CD4-positive, alpha-beta T cell treated with Interleukin-2 at 100 ng/mL for 4 hours (primary cell): ENCODE measurements around the gene PLPP1.
"Not testable (repeated sequence)": the region's sequence is repeated elsewhere in the genome, so short reads cannot be mapped to it uniquely, and the experiment has no call there.

Experiments
- DNase-seq: peaks from one replicate; pipeline ENCODE4 v3.0.0-alpha.2; 2020; ENCODE audit warnings: low spot score

The PLPP1 gene

GRCh38 chr5:55544341-55544740 is 9.6 kb upstream of the PLPP1 start:
- no peak for DNase-seq

GRCh38 chr5:55541056-55541635 is 6.4 kb upstream of the PLPP1 start:
- peak; percentile 55 for DNase-seq

- DNase-seq: peak; percentile 18
These were observed 5.8 kb upstream of the PLPP1 start for GRCh38 chr5:55540525-55540924.

GRCh38 chr5:55540024-55540423 is 5.3 kb upstream of the PLPP1 start:
- DNase-seq: no peak

- DNase-seq: peak; percentile 15
These were observed 3.9 kb upstream of the PLPP1 start for GRCh38 chr5:55538661-55539060.

GRCh38 chr5:55537315-55537714 is 2.6 kb upstream of the PLPP1 start:
- DNase-seq: not testable (repeated sequence)

- DNase-seq: no peak
These were observed 588 bp upstream of the PLPP1 start for GRCh38 chr5:55535199-55535905.

GRCh38 chr5:55533521-55534435 is 986 bp downstream of the PLPP1 start:
- DNase-seq: no peak

- DNase-seq: no peak
These were observed 4.1 kb downstream of the PLPP1 start for GRCh38 chr5:55530669-55531068.

GRCh38 chr5:55524816-55525215 is 9.9 kb downstream of the PLPP1 start:
- no peak for DNase-seq

GRCh38 chr5:55523293-55523692 is 11.5 kb downstream of the PLPP1 start:
- no peak for DNase-seq

- no peak for DNase-seq
These were observed 12.9 kb downstream of the PLPP1 start for GRCh38 chr5:55521881-55522280.

- no peak for DNase-seq
These were observed 14.5 kb downstream of the PLPP1 start for GRCh38 chr5:55520117-55520839.

- DNase-seq: no peak
These were observed 15.9 kb downstream of the PLPP1 start for GRCh38 chr5:55518831-55519390.

GRCh38 chr5:55517804-55518203 is 17.0 kb downstream of the PLPP1 start:
- DNase-seq: no peak

GRCh38 chr5:55511010-55511409 is 23.8 kb downstream of the PLPP1 start:
- no peak for DNase-seq

GRCh38 chr5:55510523-55510880 is 24.3 kb downstream of the PLPP1 start:
- DNase-seq: no peak

- DNase-seq: no peak
These were observed 24.8 kb downstream of the PLPP1 start for GRCh38 chr5:55509796-55510522.

- DNase-seq: no peak
These were observed 25.7 kb downstream of the PLPP1 start for GRCh38 chr5:55509097-55509496.

GRCh38 chr5:55507574-55507973 is 27.2 kb downstream of the PLPP1 start:
- no peak for DNase-seq

- not testable (repeated sequence) for DNase-seq
These were observed 29.1 kb downstream of the PLPP1 start for GRCh38 chr5:55505711-55506110.
